Vein endothelial cell (primary cell): ENCODE results near the gene EIF4E3. TPM values are rescaled to one million over a fixed set of nuclear protein-coding genes. Genes with fewer than 3 reads are reported as not detected.

ENCODE experiments used
- total RNA-seq: library from RNA; depleted of rRNA; stranded (reverse); fragments of >200 nt; gene quantifications from 2 replicates; pipeline ENCODE4 v1.2.3, GENCODE V29; 2012

Gene EIF4E3
- 2.0 and 2.7 TPM in 2 replicates for total RNA-seq

GRCh38 chr3:71725271-71725991 lies at the start of gene EIF4E3:
TSS of gene EIF4E3 (minus strand) at chr3:71725402. CDS start at chr3:71725367, 35 bp downstream.

GRCh38 chr3:71753701-71754609 lies 28.8 kb upstream of the EIF4E3 start, which contains the start of gene GPR27:
TSS of gene GPR27 (plus strand) at chr3:71753855. CDS start at chr3:71754050, 195 bp downstream.

Other genes with a start within 250 kb of the EIF4E3 start
- gene FOXP1, start 141.7 kb downstream of the EIF4E3 start, total RNA-seq: 116 and 142 TPM in 2 replicates
- not detected in 2 replicates for gene GPR27, start 28.5 kb upstream of the EIF4E3 start, total RNA-seq
- gene PROK2, start 59.7 kb upstream of the EIF4E3 start, total RNA-seq: not detected in 2 replicates